BE2C (cell line): ENCODE measurements around the gene TMEM200A.

Experiments used
- DNase-seq: peaks from one replicate; pipeline ENCODE4 v3.0.0-alpha.2; 2020
- H3K27me3 ChIP-seq: fragments of 250-450 bp; sonication (Bioruptor Pico); 2 replicates; pipeline ENCODE4 v1.5.1; 2020; ENCODE audit warnings: mild to moderate bottlenecking
- H3K36me3 ChIP-seq: fragments of 250-450 bp; sonication (Bioruptor Pico); 2 replicates; pipeline ENCODE4 v1.5.1; 2020; ENCODE audit warnings: mild to moderate bottlenecking
- H3K4me1 ChIP-seq: fragments of 250-450 bp; sonication (Bioruptor Pico); 2 replicates; pipeline ENCODE4 v1.5.1; 2020
- H3K4me3 ChIP-seq: 2 replicates; pipeline ENCODE4 v1.5.1; 2011; ENCODE audit warnings: low read depth, low read length
- H3K9me3 ChIP-seq: fragments of 250-450 bp; sonication (Bioruptor Pico); 2 replicates; pipeline ENCODE4 v1.5.1; 2020
- TF ChIP-seq, protein P1 (sequence below): IDR thresholded peaks from 2 replicates; pipeline ENCODE4 v1.5.1; 2012; ENCODE audit warnings: mild to moderate bottlenecking, low read depth, low read length

Gene TMEM200A

GRCh38 chr6:130457605-130458004 is 91.8 kb downstream of the TMEM200A start:
- no peaks in the 10 kb centered on the region for H3K9me3 ChIP-seq
- TF ChIP-seq, protein P1, sequence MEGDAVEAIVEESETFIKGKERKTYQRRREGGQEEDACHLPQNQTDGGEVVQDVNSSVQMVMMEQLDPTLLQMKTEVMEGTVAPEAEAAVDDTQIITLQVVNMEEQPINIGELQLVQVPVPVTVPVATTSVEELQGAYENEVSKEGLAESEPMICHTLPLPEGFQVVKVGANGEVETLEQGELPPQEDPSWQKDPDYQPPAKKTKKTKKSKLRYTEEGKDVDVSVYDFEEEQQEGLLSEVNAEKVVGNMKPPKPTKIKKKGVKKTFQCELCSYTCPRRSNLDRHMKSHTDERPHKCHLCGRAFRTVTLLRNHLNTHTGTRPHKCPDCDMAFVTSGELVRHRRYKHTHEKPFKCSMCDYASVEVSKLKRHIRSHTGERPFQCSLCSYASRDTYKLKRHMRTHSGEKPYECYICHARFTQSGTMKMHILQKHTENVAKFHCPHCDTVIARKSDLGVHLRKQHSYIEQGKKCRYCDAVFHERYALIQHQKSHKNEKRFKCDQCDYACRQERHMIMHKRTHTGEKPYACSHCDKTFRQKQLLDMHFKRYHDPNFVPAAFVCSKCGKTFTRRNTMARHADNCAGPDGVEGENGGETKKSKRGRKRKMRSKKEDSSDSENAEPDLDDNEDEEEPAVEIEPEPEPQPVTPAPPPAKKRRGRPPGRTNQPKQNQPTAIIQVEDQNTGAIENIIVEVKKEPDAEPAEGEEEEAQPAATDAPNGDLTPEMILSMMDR, result no peak
- no peaks in the 10 kb centered on the region for H3K4me1 ChIP-seq
- DNase-seq, result no peak
- no peaks in the 10 kb centered on the region for H3K27me3 ChIP-seq
- no peaks in the 10 kb centered on the region for H3K36me3 ChIP-seq
- no peak overlapping the region for H3K4me3 ChIP-seq

DNA sequence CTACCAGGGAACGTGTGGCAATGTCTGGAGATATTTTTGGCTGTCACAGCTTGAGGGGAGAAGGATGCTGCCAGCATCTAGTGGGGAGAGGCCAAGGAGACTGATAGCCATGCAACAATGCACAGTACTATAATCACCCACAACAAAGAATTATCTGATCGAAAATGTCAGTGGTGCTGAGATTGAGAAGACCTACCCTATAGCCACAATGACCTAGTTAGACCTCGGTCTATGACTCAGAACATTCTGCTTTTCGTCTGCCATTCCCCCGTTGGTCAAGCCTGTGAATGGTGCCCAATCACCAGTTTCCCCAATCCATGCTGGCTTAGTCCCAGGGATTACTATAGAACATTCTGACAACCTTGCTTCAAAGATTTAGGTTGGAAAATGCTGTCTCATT is 93.5 kb downstream of the TMEM200A start:
- no peak for DNase-seq
- no peak overlapping the region for H3K4me3 ChIP-seq
- no peaks in the 10 kb centered on the region for H3K9me3 ChIP-seq
- H3K27me3 ChIP-seq, result no peaks in the 10 kb centered on the region
- H3K36me3 ChIP-seq, result no peaks in the 10 kb centered on the region
- H3K4me1 ChIP-seq, result no peaks in the 10 kb centered on the region
- TF ChIP-seq, protein P1, result no peak

- no peaks in the 10 kb centered on the region for H3K4me1 ChIP-seq
- no peak for DNase-seq
- no peak overlapping the region for H3K4me3 ChIP-seq
- no peaks in the 10 kb centered on the region for H3K27me3 ChIP-seq
- H3K36me3 ChIP-seq, result no peaks in the 10 kb centered on the region
- TF ChIP-seq, protein P1, result no peak
- H3K9me3 ChIP-seq, result no peaks in the 10 kb centered on the region
These were observed 95.1 kb downstream of the TMEM200A start for GRCh38 chr6:130460934-130461333.

- DNase-seq, result no peak
- Histone ChIP-seq H3K27me3 (no peaks in the 10 kb centered on the region), H3K4me1 (no peaks in the 10 kb centered on the region), H3K36me3 (no peaks in the 10 kb centered on the region), H3K4me3 (no peak overlapping the region), H3K9me3 (no peaks in the 10 kb centered on the region)
- TF ChIP-seq, protein P1, result no peak
These were observed 100.4 kb downstream of the TMEM200A start for GRCh38 chr6:130466052-130466747.

- no peaks in the 10 kb centered on the region for H3K27me3 ChIP-seq
- no peaks in the 10 kb centered on the region for H3K9me3 ChIP-seq
- TF ChIP-seq, protein P1, result no peak
- H3K4me1 ChIP-seq, result no peaks in the 10 kb centered on the region
- H3K36me3 ChIP-seq, result no peaks in the 10 kb centered on the region
- no peak overlapping the region for H3K4me3 ChIP-seq
- DNase-seq, result no peak
These were observed 100.9 kb downstream of the TMEM200A start for GRCh38 chr6:130466748-130467061.

GRCh38 chr6:130467146-130468050 is 101.6 kb downstream of the TMEM200A start:
- Histone ChIP-seq H3K4me1 (no peaks in the 10 kb centered on the region), H3K4me3 (no peak overlapping the region), H3K27me3 (no peaks in the 10 kb centered on the region), H3K36me3 (no peaks in the 10 kb centered on the region), H3K9me3 (no peaks in the 10 kb centered on the region)
- no peak for DNase-seq
- TF ChIP-seq, protein P1, result no peak
